Loucy (cell line): ENCODE results near the gene SCGB1A1.

Experiments used
- H2AFZ ChIP-seq: fragments of 200-600 bp; sonication (generic); 2 replicates; pipeline ENCODE4 v1.6.0; 2016; ENCODE audit warnings: antibody characterized with exemption, mild to moderate bottlenecking, low read length, moderate library complexity
- H3F3A ChIP-seq: fragments of 200-600 bp; 2 replicates; pipeline ENCODE4 v1.6.0; 2016; ENCODE audit warnings: antibody characterized with exemption, low read depth, mild to moderate bottlenecking
- H3K27me3 ChIP-seq: fragments of 200-600 bp; sonication (generic); 2 replicates; pipeline ENCODE4 v1.6.1; 2014; ENCODE audit warnings: low read length, mild to moderate bottlenecking; ENCODE audit not compliant: insufficient read depth, poor library complexity, severe bottlenecking
- H3K36me3 ChIP-seq: fragments of 200-600 bp; sonication (generic); 2 replicates; pipeline ENCODE4 v1.6.1; 2016; ENCODE audit warnings: low read length; ENCODE audit not compliant: insufficient read depth
- H3K4me1 ChIP-seq: fragments of 200-600 bp; sonication (generic); 2 replicates; pipeline ENCODE4 v1.5.1; 2014; ENCODE audit warnings: low read length, mild to moderate bottlenecking; ENCODE audit not compliant: insufficient read depth, poor library complexity, severe bottlenecking
- H3K4me2 ChIP-seq: fragments of 200-600 bp; sonication (generic); 2 replicates; pipeline ENCODE4 v1.6.0; 2014; ENCODE audit warnings: antibody characterized with exemption, low read length, low read depth, mild to moderate bottlenecking; ENCODE audit not compliant: poor library complexity, severe bottlenecking
- H3K4me3 ChIP-seq: fragments of 200-600 bp; sonication (generic); 2 replicates; pipeline ENCODE4 v1.5.1; 2014; ENCODE audit warnings: low read length, mild to moderate bottlenecking, mixed read lengths; ENCODE audit not compliant: poor library complexity, severe bottlenecking
- H3K79me2 ChIP-seq: fragments of 200-600 bp; sonication (generic); 2 replicates; pipeline ENCODE4 v1.6.1; 2014; ENCODE audit warnings: low read length; ENCODE audit not compliant: insufficient read depth
- H3K9ac ChIP-seq: fragments of 200-600 bp; sonication (generic); 2 replicates; pipeline ENCODE4 v1.6.0; 2014; ENCODE audit warnings: mild to moderate bottlenecking, low read depth, low read length, moderate library complexity; ENCODE audit not compliant: poor library complexity, severe bottlenecking
- H3K9me2 ChIP-seq: fragments of 200-600 bp; sonication (generic); replicated peaks from 2 replicates; pipeline ENCODE4 v1.6.1; 2016; ENCODE audit warnings: low read depth, low read length, mixed read lengths
- H3K9me3 ChIP-seq: fragments of 200-600 bp; sonication (generic); 2 replicates; pipeline ENCODE4 v1.6.1; 2014; ENCODE audit warnings: mild to moderate bottlenecking, antibody characterized with exemption, low read length, low read depth; ENCODE audit not compliant: insufficient read depth
- H4K20me1 ChIP-seq: fragments of 200-600 bp; sonication (generic); 2 replicates; pipeline ENCODE4 v1.6.0; 2014; ENCODE audit warnings: antibody characterized with exemption, low read length, mild to moderate bottlenecking; ENCODE audit not compliant: insufficient read depth, poor library complexity, severe bottlenecking
- EZH2phosphoT487 ChIP-seq: fragments of 200-600 bp; IDR thresholded peaks from 2 replicates; pipeline ENCODE4 v1.6.1; 2018; ENCODE audit warnings: antibody characterized with exemption, mild to moderate bottlenecking, moderate library complexity, borderline replicate concordance
- TF ChIP-seq, protein P1 (sequence below): fragments of 200-600 bp; sonication (generic); conservative IDR thresholded peaks from 2 replicates; pipeline ENCODE4 v1.5.1; 2014; ENCODE audit warnings: mild to moderate bottlenecking, antibody characterized with exemption, low read length

The SCGB1A1 gene

DNA sequence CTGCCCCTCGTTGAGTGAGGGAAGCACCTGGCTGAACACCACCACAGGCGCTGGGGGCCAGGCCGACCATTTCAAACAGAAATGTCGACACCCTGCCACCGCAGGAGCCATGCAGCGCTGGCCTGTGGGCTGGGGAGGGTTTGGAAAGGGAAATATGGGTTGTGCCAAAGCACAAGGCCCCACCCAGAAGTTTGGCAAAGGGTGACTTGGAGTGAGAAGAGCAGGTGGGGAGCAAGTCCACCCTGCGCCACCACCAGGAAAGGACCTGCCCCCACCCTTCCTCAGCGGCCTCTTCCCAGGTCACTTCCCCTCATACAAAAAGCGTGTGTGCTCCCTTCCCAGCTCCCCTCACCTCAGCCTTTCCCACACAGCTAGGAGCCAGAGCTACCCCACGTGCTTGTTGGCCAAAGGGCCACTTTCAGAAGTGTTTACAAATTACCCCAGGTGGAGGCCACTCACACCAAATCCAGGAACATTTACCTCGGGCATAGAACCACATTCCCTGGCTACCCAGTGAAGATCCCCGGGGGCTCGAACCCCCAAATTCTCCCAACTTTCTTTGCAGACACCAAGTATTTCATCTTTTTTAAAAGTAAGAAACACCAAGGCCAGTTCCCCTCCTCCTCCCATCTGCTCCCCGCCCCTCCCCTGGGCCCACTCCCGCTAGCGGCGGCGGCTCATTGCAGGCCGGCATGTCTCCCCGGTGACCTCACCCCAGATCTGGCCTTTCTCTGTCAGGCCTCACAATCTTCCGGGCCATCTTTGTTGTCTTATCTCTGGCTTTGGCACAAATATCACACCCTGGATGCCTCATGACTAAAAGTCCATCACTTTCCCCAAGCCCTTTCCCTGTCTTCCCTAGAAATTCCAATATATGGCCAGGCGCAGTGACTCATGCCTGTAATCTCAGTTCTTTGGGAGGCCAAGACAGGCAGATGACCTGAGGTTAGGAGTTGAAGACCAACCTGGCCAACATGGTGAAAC is 20.5 kb upstream of the SCGB1A1 start:
- Histone ChIP-seq H3K4me3 (no peak overlapping the region), H3K27me3 (no peaks in the 10 kb centered on the region), H3K9ac (no peak overlapping the region), H3K4me1 (no peaks in the 10 kb centered on the region), H3K9me3 (no peaks in the 10 kb centered on the region), H4K20me1 (no peaks in the 10 kb centered on the region), H2AFZ (no peak overlapping the region), H3K9me2 (no peaks in the 10 kb centered on the region), H3K36me3 (no peaks in the 10 kb centered on the region), H3F3A (no peaks in the 10 kb centered on the region), H3K79me2 (no peaks in the 10 kb centered on the region), H3K4me2 (no peak overlapping the region)
- TF ChIP-seq, protein P1, sequence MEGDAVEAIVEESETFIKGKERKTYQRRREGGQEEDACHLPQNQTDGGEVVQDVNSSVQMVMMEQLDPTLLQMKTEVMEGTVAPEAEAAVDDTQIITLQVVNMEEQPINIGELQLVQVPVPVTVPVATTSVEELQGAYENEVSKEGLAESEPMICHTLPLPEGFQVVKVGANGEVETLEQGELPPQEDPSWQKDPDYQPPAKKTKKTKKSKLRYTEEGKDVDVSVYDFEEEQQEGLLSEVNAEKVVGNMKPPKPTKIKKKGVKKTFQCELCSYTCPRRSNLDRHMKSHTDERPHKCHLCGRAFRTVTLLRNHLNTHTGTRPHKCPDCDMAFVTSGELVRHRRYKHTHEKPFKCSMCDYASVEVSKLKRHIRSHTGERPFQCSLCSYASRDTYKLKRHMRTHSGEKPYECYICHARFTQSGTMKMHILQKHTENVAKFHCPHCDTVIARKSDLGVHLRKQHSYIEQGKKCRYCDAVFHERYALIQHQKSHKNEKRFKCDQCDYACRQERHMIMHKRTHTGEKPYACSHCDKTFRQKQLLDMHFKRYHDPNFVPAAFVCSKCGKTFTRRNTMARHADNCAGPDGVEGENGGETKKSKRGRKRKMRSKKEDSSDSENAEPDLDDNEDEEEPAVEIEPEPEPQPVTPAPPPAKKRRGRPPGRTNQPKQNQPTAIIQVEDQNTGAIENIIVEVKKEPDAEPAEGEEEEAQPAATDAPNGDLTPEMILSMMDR = no peak
- TF ChIP-seq EZH2phosphoT487 = no peak

DNA sequence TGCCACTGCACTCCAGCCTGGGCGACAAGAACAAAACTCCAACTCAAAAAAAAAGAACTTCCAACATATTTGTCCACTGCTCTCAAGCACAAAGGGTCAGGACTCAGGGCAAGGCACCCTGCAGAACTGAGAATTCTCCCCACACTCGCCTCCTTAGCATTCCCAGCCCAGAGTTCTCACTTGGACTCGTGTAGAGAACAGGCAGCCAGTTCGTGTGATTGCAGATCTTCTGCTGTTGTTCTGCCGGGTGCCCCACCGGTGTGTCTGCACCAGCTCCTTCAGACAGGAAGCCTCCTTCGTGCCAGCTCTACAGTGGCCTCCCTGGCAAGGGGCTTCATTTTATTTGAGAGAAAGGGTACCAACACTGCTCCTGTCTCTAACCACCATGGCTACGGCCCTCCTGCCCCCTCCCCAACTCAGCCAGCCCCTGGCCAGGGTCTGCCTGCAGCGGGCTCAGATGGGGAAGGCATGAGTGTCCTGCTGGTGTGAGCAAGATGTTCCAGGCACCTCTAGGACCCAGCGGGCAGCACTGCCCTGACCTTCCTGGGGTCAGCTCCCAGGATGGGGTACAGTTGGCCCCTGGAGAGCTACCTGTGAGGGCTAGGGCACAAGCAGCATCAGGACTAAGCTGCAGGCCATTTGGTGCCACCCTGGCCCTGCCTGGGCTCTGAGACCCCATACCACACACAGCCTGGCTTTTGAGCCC is 19.5 kb upstream of the SCGB1A1 start:
- no peaks in the 10 kb centered on the region for H3K9me3 ChIP-seq
- no peak overlapping the region for H3K4me2 ChIP-seq
- TF ChIP-seq, protein P1 = no peak
- TF ChIP-seq EZH2phosphoT487 = no peak
- no peaks in the 10 kb centered on the region for H3K79me2 ChIP-seq
- no peak overlapping the region for H3K4me3 ChIP-seq
- no peaks in the 10 kb centered on the region for H3K4me1 ChIP-seq
- no peaks in the 10 kb centered on the region for H3F3A ChIP-seq
- no peaks in the 10 kb centered on the region for H3K27me3 ChIP-seq
- no peak overlapping the region for H2AFZ ChIP-seq
- H3K9ac ChIP-seq = no peak overlapping the region
- H4K20me1 ChIP-seq = no peaks in the 10 kb centered on the region
- H3K36me3 ChIP-seq = no peaks in the 10 kb centered on the region
- no peaks in the 10 kb centered on the region for H3K9me2 ChIP-seq

DNA sequence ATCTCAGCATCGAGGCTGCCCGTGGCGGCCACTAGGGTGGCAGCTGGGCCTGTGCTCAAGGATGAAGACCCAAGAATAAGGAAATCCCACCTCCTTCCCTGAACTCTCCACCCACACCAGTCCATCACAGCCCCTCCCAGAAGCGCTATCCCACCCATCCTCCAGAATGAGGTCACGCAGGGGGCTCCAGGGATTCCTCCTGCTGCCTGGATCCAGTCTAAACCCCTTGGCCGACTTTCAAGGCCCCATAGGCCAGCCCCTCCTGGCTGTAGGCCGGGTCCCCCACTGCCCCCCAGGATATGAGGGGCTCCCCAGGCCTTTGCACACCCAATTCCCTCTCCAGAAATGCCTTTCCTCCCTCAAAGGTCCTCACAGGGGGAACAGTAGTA is 19.0 kb upstream of the SCGB1A1 start:
- Histone ChIP-seq H3K9ac (no peak overlapping the region), H4K20me1 (no peaks in the 10 kb centered on the region)

More for the DNA sequence above, 19.0 kb upstream of the SCGB1A1 start:
- Histone ChIP-seq H3K4me2 (no peak overlapping the region), H3K4me3 (no peak overlapping the region), H3K27me3 (no peaks in the 10 kb centered on the region), H3F3A (no peaks in the 10 kb centered on the region), H3K9me3 (no peaks in the 10 kb centered on the region), H2AFZ (no peak overlapping the region), H3K9me2 (no peaks in the 10 kb centered on the region), H3K36me3 (no peaks in the 10 kb centered on the region), H3K79me2 (no peaks in the 10 kb centered on the region), H3K4me1 (no peaks in the 10 kb centered on the region)
- no peak for TF ChIP-seq EZH2phosphoT487
- TF ChIP-seq, protein P1 = no peak
